DOHH2 (cell line): ENCODE data around the gene ZFPM1.

Source experiments
- CTCF ChIP-seq: fragments of 200-600 bp; sonication (generic); IDR thresholded peaks from one replicate; pipeline ENCODE4 v1.5.1; 2014; ENCODE audit warnings: antibody characterized with exemption, mild to moderate bottlenecking, low read depth, low read length; ENCODE audit not compliant: poor library complexity, severe bottlenecking
- EZH2phosphoT487 ChIP-seq: fragments of 200-600 bp; sonication (generic); IDR thresholded peaks from 2 replicates; pipeline ENCODE4 v1.6.1; 2017; ENCODE audit warnings: borderline replicate concordance, mild to moderate bottlenecking, antibody characterized with exemption, low read length, moderate library complexity, mixed read lengths

- TF ChIP-seq CTCF (no peak), EZH2phosphoT487 (no peak)
These were observed 30.2 kb upstream of the ZFPM1 start for GRCh38 chr16:88422733-88423447.
